Ishikawa (cell line): ENCODE measurements around the gene CYYR1.

Experiments
- CEBPB ChIP-seq: IDR thresholded peaks from 2 replicates; pipeline ENCODE4 v1.6.1; 2012
- EP300 ChIP-seq: IDR thresholded peaks from 2 replicates; pipeline ENCODE4 v1.6.1; 2012; ENCODE audit warnings: borderline replicate concordance
- RAD21 ChIP-seq: IDR thresholded peaks from 2 replicates; pipeline ENCODE4 v1.6.1; 2012; ENCODE audit warnings: low read depth
- TAF1 ChIP-seq: IDR thresholded peaks from 2 replicates; pipeline ENCODE4 v1.6.1; 2012; ENCODE audit warnings: low read depth, mild to moderate bottlenecking
- TF ChIP-seq, protein P1 (sequence below): IDR thresholded peaks from 2 replicates; pipeline ENCODE4 v1.6.1; 2012

DNA sequence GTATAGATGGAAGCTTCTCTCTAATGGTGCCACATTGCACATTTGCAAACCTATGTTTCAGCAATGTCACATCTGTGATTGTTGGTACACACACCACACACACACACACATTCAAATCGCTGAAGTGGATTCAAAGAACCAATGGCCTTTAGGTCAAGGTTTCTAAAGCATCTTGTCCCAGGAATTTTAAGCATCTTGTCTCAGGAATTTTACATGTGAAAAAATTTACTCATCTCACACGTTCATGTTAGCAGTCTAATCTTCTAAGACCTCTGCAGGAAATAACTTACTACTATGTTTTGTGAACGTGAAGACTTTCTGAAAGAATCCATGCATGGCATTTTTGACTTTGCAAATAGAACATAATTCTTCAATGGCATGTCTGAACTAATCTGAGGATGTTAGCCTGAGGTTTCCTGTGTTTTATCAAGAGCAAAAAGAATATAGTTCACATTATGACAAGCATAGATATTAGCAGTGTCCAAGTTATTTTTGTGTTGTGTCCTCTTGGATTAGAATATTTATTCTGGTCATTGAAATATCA, 125.1 kb downstream of the CYYR1 start:
- TF ChIP-seq TAF1, result no peak
- TF ChIP-seq EP300, result no peak
- TF ChIP-seq, protein P1, sequence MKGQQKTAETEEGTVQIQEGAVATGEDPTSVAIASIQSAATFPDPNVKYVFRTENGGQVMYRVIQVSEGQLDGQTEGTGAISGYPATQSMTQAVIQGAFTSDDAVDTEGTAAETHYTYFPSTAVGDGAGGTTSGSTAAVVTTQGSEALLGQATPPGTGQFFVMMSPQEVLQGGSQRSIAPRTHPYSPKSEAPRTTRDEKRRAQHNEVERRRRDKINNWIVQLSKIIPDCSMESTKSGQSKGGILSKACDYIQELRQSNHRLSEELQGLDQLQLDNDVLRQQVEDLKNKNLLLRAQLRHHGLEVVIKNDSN, result no peak
- no peak for TF ChIP-seq CEBPB
- no peak for TF ChIP-seq RAD21
